Choroid plexus epithelial cell (primary cell): ENCODE results near the gene HPDL.

Experiments
- DNase-seq: peaks from one replicate; pipeline ENCODE4 v3.0.0-alpha.2; 2010; ENCODE audit warnings: low read depth
- H3K4me3 ChIP-seq: 2 replicates; pipeline ENCODE4 v1.5.1; 2011; ENCODE audit warnings: low read depth, mild to moderate bottlenecking, control low read depth, low read length, moderate library complexity
- CTCF ChIP-seq: conservative IDR thresholded peaks from 2 replicates; pipeline ENCODE4 v1.5.1; 2011; ENCODE audit warnings: low read depth, mild to moderate bottlenecking, control low read depth, inconsistent platforms, low read length, moderate library complexity

The HPDL gene

GRCh38 chr1:45306319-45306718, 20.4 kb upstream of the HPDL start:
- DNase-seq = peak; percentile 30
- no peak overlapping the region for H3K4me3 ChIP-seq
- TF ChIP-seq CTCF = no peak

DNA sequence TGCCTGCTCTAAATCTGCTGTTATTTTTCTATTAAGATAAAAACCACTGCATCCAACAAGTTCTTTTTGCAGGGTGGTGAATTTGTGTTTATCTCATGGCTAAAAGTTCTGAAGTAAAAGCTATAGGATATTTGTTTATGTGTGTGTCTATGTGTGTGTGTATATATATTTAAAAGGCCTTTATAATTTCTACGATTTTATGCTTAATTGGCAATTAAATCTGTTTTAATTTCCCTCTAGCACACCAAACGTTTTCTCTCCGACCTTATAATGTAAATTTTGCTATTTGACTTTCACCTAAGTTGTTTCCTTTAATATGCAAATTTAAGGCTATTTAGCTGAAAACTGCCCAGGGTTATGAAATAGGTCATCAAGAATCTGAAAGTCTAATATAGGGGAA, 19.8 kb upstream of the HPDL start:
- no peak for DNase-seq
- no peak for TF ChIP-seq CTCF
- no peak overlapping the region for H3K4me3 ChIP-seq

DNA sequence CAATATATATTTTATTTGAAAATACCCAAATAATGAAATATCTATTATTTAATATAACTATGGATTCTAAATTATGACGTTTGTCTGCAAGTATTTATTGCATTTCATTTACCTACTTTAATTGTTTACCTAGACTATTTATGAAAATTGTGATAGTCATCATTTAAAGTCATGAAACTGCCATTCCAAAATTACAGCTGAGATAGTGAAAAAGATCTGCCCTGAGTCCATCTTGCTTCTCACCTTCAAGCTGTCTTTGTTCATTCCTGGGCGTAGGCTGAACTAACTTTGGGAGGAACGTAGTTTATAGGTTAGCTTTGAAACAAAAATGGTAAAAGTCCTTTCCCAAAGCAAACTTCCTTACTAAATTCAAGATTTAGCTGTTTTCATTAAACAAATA, 12.4 kb upstream of the HPDL start:
- DNase-seq = no peak
- TF ChIP-seq CTCF = no peak
- H3K4me3 ChIP-seq = no peak overlapping the region

GRCh38 chr1:45317166-45317565, 9.5 kb upstream of the HPDL start:
- no peak overlapping the region for H3K4me3 ChIP-seq
- TF ChIP-seq CTCF = no peak
- no peak for DNase-seq

GRCh38 chr1:45319761-45320160, 6.9 kb upstream of the HPDL start:
- H3K4me3 ChIP-seq = no peak overlapping the region
- TF ChIP-seq CTCF = no peak
- no peak for DNase-seq

DNA sequence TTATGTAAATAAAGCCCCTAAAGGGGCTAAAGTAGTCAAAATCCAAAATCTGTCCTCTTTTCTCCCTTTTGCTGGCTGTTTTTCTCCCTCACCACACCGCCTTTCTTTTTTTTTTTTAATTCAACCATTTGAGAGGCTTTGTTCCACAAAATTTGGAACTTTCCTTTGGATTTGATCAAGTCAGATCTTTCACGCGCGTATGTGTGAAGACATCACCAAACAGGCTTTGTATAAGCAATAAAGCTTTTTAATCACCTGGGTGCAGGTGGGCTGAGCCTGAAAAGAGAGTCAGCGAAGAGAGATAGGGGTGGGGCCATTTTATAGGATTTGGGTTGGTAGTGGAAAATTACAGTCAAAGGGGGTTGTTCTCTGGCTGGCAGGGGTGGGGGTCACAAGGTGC, 5.3 kb upstream of the HPDL start:
- no peak for TF ChIP-seq CTCF
- no peak for DNase-seq
- no peak overlapping the region for H3K4me3 ChIP-seq

GRCh38 chr1:45322486-45323040, 4.1 kb upstream of the HPDL start:
- TF ChIP-seq CTCF = no peak
- no peak overlapping the region for H3K4me3 ChIP-seq

More at GRCh38 chr1:45322486-45323040, 4.1 kb upstream of the HPDL start:
- no peak for DNase-seq
